GM12892 (cell line): ENCODE measurements around the gene FAM234B.

Source experiments
- POLR2A ChIP-seq: IDR thresholded peaks from 2 replicates; pipeline ENCODE4 v1.6.1; 2011; ENCODE audit warnings: low read depth, low read length, control low read depth
- TAF1 ChIP-seq: IDR thresholded peaks from 2 replicates; pipeline ENCODE4 v1.6.1; 2011; ENCODE audit warnings: low read depth, mild to moderate bottlenecking, control low read depth, low read length, borderline replicate concordance

- TF ChIP-seq POLR2A, result no peak
- TF ChIP-seq TAF1, result no peak
Observed at GRCh38 chr12:13095266-13095995, 51.2 kb downstream of the FAM234B start.
